Transverse colon (tissue), 4 donors: ENCODE results near the gene PRR5. TPM values are rescaled to one million over a fixed set of nuclear protein-coding genes. Genes with fewer than 3 reads are reported as not detected.

Source experiments
- DNase-seq: peaks from one replicate; pipeline ENCODE4 v3.0.0-alpha.2; 2019
- H3K27ac ChIP-seq, 4 donors: fragments of 200-600 bp; sonication (generic); 2 replicates each; pipeline ENCODE4 v1.5.1; 2016 to 2018; ENCODE audit warnings: inconsistent platforms in 4 of 4
- H3K27me3 ChIP-seq: fragments of 200-600 bp; sonication (generic); 2 replicates; pipeline ENCODE4 v1.5.1; 2017; ENCODE audit warnings: inconsistent platforms
- H3K36me3 ChIP-seq, 4 donors: fragments of 200-600 bp; sonication (generic); 2 replicates each; pipeline ENCODE4 v1.5.1; 2017 to 2019; ENCODE audit warnings: inconsistent platforms in 4 of 4
- H3K4me1 ChIP-seq, 4 donors: fragments of 200-600 bp; sonication (generic); 2 replicates each; pipeline ENCODE4 v1.5.1; 2017 to 2020; ENCODE audit warnings: inconsistent platforms in 4 of 4
- H3K4me3 ChIP-seq, 4 donors: fragments of 200-600 bp; sonication (generic); 1 replicate in 1 of 4; 2 replicates in 3 of 4; pipeline versions ENCODE4 v1.5.1 to v1.6.1; 2017 to 2019; ENCODE audit warnings: inconsistent platforms in 4 of 4
- H3K9me3 ChIP-seq, 2 donors: fragments of 200-600 bp; sonication (generic); 2 replicates each; pipeline ENCODE4 v1.5.1; 2017 to 2019; ENCODE audit warnings: inconsistent platforms in 2 of 2
- CTCF ChIP-seq, 5 experiments: fragments of 200-600 bp in 3 of 5; fragments of 450-650 bp in 2 of 5; sonication (generic) in 3 of 5; IDR thresholded peaks; 1 replicate in 2 of 5; 2 replicates in 3 of 5; pipeline ENCODE4 v1.5.1; 2016 to 2017; ENCODE audit warnings: antibody characterized with exemption in 5 of 5, inconsistent platforms in 3 of 5, mild to moderate bottlenecking in 2 of 5, moderate library complexity in 1 of 5
- EP300 ChIP-seq: sonication (generic); formaldehyde crosslinking; IDR thresholded peaks from one replicate; pipeline ENCODE4 v1.6.1; 2017; ENCODE audit warnings: antibody characterized with exemption, low read depth
- POLR2A ChIP-seq: fragments of 450-650 bp; IDR thresholded peaks from one replicate; pipeline ENCODE4 v1.6.1; 2016; ENCODE audit warnings: antibody characterized with exemption, mild to moderate bottlenecking, moderate library complexity
- POLR2AphosphoS5 ChIP-seq, 3 donors: sonication (generic); formaldehyde crosslinking; IDR thresholded peaks; one replicate each; pipeline ENCODE4 v1.6.1; 2016; ENCODE audit warnings: antibody characterized with exemption in 3 of 3
- WGBS, 2 donors: methylation state at CpG; one replicate each; pipeline ENCODE4 v1.1.5; 2018; ENCODE audit warnings: low coverage in 1 of 2; 5-methylcytosine and 5-hydroxymethylcytosine counted together
- in situ Hi-C, 4 donors: fragments of 200-750 bp; cut with MboI; loops; one replicate each; pipeline versions ENCODE4 v1.15.0 to v1.15.1; 2017; ENCODE audit warnings: low sequenced_read_pairs in 3 of 4, low pct_ligation_motif_present in 1 of 4, low pct_unique_long_range_greater_than_20kb in 1 of 4
- intact Hi-C: fragments of 100-400 bp; cut with DNase I; formaldehyde crosslinking; loops from one replicate; pipeline ENCODE4 v1.15.1; 2023; ENCODE audit warnings: low total_unique reads
- total RNA-seq, 4 donors: library from RNA; depleted of rRNA; stranded (reverse); fragments of >200 nt; gene quantifications; one replicate each; pipeline ENCODE4 v1.1.0, GENCODE V29; 2016

PRR5 gene
- total RNA-seq, 4 donors from 2014 or later = 17.7 to 68.3 (median 22.2) TPM

GRCh38 chr22:44732661-44733060, 30.7 kb downstream of the PRR5 start:
- no peak for TF ChIP-seq POLR2A
- no peak for TF ChIP-seq POLR2AphosphoS5 (IDR thresholded peaks at IDR 0.05)
- TF ChIP-seq EP300 = no peak
- TF ChIP-seq CTCF (IDR thresholded peaks at IDR 0.05) = no peak
- intact Hi-C loops = loop anchor here (2.0 kb wide), 1 partner anchor 40 kb away; no protein-coding TSS in a partner anchor
- 80 to 90% methylated on average over 4 to 27 of the region's 27 CpGs for WGBS, 2 donors
- H3K4me1 ChIP-seq = peaks cover 0 to 20% (median 6%) of the 10 kb centered on the region in 4 donors
- no peaks in the 10 kb centered on the region for H3K9me3 ChIP-seq
- DNase-seq = no peak
- peaks cover 6% of the 10 kb centered on the region for H3K27me3 ChIP-seq
- no peak overlapping the region for H3K27ac ChIP-seq
- in situ Hi-C loops = loop anchor here in 1 of 4 donors (5.0 kb wide), 1 partner anchor 35 kb away; no protein-coding TSS in a partner anchor
- no peak overlapping the region for H3K4me3 ChIP-seq
- H3K36me3 ChIP-seq = no peaks in the 10 kb centered on the region

GRCh38 chr22:44733426-44734106, 31.6 kb downstream of the PRR5 start:
- no peak overlapping the region for H3K4me3 ChIP-seq
- intact Hi-C loops = loop anchor here (2.0 kb wide), 1 partner anchor 41 kb away; no protein-coding TSS in a partner anchor

DNA sequence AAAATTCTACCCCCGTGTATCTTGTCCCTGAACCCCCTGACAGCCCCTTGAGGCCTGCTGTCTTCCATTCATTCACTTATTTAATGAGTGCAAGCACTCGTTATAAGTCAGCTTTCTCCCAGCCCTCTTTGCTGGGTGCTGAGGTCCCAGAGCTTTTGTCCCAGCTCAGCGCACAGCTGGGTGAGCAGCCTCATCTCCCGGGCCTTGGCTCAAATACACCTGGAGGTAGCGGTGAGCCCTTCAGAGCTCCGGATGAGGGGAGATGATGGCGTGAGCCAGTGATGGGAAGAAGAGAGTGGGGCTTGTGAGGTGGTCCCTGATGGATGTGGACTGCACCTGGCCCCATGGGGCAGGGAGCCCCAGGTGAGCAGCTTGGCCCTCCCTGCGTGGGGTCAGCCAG, 32.3 kb downstream of the PRR5 start:
- in situ Hi-C loops = loop anchor here in 1 of 4 donors (5.0 kb wide), 1 partner anchor 37 kb away; no protein-coding TSS in a partner anchor
- Histone ChIP-seq H3K4me1 (peaks cover 0 to 17% (median 12%) of the 10 kb centered on the region in 4 donors), H3K9me3 (no peaks in the 10 kb centered on the region), H3K36me3 (no peaks in the 10 kb centered on the region), H3K4me3 (no peak overlapping the region), H3K27me3 (peaks cover 6% of the 10 kb centered on the region), H3K27ac (no peak overlapping the region)
- DNase-seq = no peak
- WGBS, 2 donors = 20 to 76% methylated on average over 1 to 8 of the region's 8 CpGs
- TF ChIP-seq EP300 (no peak), POLR2AphosphoS5 (IDR thresholded peaks at IDR 0.05) (no peak), CTCF (IDR thresholded peaks at IDR 0.05) (no peak), POLR2A (no peak)
- intact Hi-C loops = no loop called here

More at GRCh38 chr22:44733426-44734106, 31.6 kb downstream of the PRR5 start:
- DNase-seq = no peak
- H3K36me3 ChIP-seq = no peaks in the 10 kb centered on the region
- H3K27me3 ChIP-seq = peaks cover 6% of the 10 kb centered on the region
- in situ Hi-C loops = loop anchor here in 1 of 4 donors (5.0 kb wide), 1 partner anchor 36 kb away; no protein-coding TSS in a partner anchor
- H3K9me3 ChIP-seq = no peaks in the 10 kb centered on the region
- TF ChIP-seq POLR2AphosphoS5 (IDR thresholded peaks at IDR 0.05) (no peak), CTCF (IDR thresholded peaks at IDR 0.05) (no peak)
- WGBS, 2 donors = 69% methylated on average over 12 of the region's 14 CpGs; no CpG with 5 or more reads in 1 of the 2 donors
- H3K27ac ChIP-seq = no peak overlapping the region
- peaks cover 0 to 22% (median 14%) of the 10 kb centered on the region in 4 donors for H3K4me1 ChIP-seq

DNA sequence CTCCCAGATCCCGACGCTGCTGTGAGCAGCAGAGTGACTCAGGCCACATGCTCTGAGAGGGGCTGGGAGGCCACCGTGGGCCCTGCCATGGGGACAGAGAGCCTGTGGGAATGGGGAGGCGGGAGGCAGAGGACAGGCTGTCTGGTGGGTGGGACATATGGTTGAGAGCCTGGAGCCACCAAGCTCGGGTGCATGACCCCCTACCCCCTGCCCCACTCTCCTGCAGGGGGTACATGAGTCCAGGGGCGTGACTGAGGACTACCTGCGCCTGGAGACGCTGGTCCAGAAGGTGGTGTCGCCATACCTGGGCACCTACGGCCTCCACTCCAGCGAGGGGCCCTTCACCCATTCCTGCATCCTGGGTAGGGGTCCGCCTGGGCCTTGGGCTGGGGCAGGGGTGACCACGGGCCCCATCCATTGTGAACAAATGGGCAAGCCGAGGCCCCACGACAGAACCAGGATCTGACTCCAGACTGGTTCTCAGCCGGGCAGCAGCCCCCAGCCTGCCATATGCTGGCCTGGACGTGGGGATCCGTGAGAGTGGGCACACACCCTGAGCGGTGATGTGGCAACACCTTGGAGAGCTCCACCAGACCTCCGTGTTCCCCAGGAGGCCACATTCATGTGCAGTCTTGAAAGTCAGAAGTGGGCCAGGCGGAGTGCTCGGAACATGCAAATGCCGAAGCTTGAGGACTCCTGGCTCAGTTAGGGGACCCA, 33.0 kb downstream of the PRR5 start:
- intact Hi-C loops = no loop called here
- no peak overlapping the region for H3K4me3 ChIP-seq
- H3K9me3 ChIP-seq = no peaks in the 10 kb centered on the region
- TF ChIP-seq EP300 = no peak
- no peak for TF ChIP-seq POLR2AphosphoS5 (IDR thresholded peaks at IDR 0.05)
- no peak for TF ChIP-seq POLR2A
- no peak for TF ChIP-seq CTCF (IDR thresholded peaks at IDR 0.05)
- H3K27me3 ChIP-seq = peaks cover 6% of the 10 kb centered on the region
- in situ Hi-C loops = loop anchor here in 2 of 4 donors (5.0 kb wide), 1 partner anchor 38 kb away; no protein-coding TSS in a partner anchor
- no peak overlapping the region for H3K27ac ChIP-seq
- peaks cover 0 to 11% (median 9%) of the 10 kb centered on the region in 4 donors for H3K4me1 ChIP-seq
- H3K36me3 ChIP-seq = no peaks in the 10 kb centered on the region
- 85% methylated on average over 23 of the region's 23 CpGs; no CpG with 5 or more reads in 1 of the 2 donors for WGBS, 2 donors
- DNase-seq = no peak
